Measurements from ENCODE around the gene SEL1L3.

The SEL1L3 gene

DNA sequence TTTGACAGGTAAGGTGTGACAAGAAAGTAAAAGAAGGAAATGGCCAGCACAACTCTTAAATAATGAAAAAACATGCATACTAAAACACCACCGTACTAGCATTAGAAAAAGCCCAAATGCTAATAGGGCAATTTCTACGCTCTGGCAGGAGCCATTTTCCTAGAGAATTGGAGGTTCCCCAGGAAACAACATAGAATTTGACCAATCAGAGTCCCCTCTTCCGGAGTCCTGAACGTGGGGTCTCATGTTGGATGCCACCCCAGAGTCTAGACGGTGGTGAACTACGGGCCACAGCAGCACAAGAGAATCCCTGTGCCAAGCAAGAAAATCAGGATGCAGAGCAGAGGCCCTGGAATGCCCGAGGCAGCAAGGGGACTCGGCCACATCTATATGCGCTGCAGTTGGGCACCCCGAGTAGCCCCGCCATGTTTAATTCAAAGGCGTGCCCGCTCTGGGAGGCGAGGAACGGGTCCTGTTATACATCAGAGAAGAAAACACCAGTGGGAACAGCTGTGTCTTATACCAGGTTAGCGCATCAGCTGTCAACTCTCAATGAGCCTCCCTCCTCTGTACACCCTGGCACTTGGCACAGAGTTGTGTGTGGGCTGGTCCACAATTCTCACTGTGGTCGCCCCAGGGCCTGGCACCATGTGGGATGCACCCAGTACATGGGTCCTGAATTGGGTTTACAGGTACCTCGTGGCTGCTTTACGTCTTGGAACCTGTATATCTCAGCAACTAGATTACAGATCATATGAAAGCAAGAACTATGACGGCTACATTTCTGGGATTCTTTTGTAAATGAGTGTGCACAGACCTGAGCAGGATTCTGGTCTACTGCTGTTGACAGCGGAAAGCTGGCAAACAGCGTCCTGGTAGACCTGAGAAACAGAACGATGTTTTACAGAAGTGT lies 52.1 kb downstream of the SEL1L3 start:
- no peak for DNase-seq (ENCODE audit: low read depth, low spot score)
- no peaks in the 10 kb centered on the region for H3K27me3 ChIP-seq (ENCODE audit: control insufficient read depth, insufficient read depth, low read length)
- no CpG with 5 or more reads among the region's 23 CpGs for WGBS (ENCODE audit: insufficient coverage, insufficient read length)
- H3K9me3 ChIP-seq (ENCODE audit: control insufficient read depth, insufficient read depth, low read length), result no peaks in the 10 kb centered on the region
- H3K4me1 ChIP-seq (ENCODE audit: control insufficient read depth, insufficient read depth, low read length), result peaks cover 4% of the 10 kb centered on the region; the same call in 1 of the 2 replicates
- H3K4me3 ChIP-seq (ENCODE audit: low read length), result no peak overlapping the region
- H3K27ac ChIP-seq (ENCODE audit: low read length), result no peak overlapping the region
- H3K36me3 ChIP-seq (ENCODE audit: control insufficient read depth, insufficient read depth, low read length), result no peaks in the 10 kb centered on the region; the same call in 1 of the 2 replicates

DNA sequence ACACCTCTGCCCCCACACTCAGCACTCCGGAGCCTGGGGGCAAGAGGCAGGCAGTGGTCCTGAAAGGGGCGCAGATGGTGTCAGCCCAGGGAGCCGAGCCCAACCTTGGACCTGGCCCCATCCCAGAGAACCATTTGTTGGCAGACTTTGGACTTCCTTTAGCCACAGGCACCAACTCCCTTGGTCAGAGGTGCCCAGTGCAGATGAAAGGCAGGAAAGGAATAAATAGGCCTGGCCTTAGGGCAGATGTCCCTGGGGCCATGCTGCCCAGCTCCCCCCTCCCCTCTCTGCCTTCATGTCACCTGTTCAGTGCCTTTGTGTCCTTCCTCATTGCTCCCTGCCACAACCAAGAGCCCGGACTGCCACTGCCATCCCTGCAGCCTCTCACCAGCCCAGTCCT lies 52.8 kb downstream of the SEL1L3 start:
- WGBS (ENCODE audit: insufficient coverage, insufficient read length), result no CpG with 5 or more reads among the region's 4 CpGs
- no peak overlapping the region for H3K27ac ChIP-seq (ENCODE audit: low read length)
- no peaks in the 10 kb centered on the region for H3K9me3 ChIP-seq (ENCODE audit: control insufficient read depth, insufficient read depth, low read length)
- peaks cover 4% of the 10 kb centered on the region; the same call in 1 of the 2 replicates for H3K4me1 ChIP-seq (ENCODE audit: control insufficient read depth, insufficient read depth, low read length)
- H3K27me3 ChIP-seq (ENCODE audit: control insufficient read depth, insufficient read depth, low read length), result no peaks in the 10 kb centered on the region
- no peak for DNase-seq (ENCODE audit: low read depth, low spot score)
- no peak overlapping the region for H3K4me3 ChIP-seq (ENCODE audit: low read length)
- no peaks in the 10 kb centered on the region; the same call in 1 of the 2 replicates for H3K36me3 ChIP-seq (ENCODE audit: control insufficient read depth, insufficient read depth, low read length)

DNA sequence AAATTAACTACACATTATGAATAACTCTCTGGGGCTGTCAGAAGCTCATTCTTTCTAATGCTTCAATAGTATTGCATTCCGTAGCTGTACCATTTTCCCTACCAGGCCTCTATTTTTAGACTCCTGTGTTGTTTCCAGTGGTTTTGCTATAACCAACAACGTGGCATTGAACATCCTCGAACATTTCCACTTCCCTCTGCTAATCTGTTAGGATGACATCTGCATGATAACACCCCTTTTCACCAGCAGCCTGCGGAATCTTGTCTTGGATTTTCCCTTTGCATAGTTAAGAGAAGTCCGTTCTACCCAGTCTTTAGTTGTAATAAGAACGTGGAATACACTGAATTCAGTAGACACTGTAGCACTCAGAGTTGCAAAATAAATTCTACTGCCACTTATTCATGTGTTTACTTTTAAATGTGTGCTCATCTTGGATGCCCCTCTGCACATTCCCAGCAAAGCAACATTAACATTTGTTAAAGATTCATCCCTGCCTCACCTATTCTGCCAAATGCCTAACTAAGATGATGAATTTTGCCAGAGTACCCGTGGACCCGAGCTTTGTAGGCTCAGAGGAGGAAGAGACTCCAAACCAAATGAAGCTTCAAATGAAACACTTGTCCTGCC lies 55.6 kb downstream of the SEL1L3 start:
- no peaks in the 10 kb centered on the region for H3K27me3 ChIP-seq (ENCODE audit: control insufficient read depth, insufficient read depth, low read length)
- no peaks in the 10 kb centered on the region for H3K9me3 ChIP-seq (ENCODE audit: control insufficient read depth, insufficient read depth, low read length)
- DNase-seq (ENCODE audit: low read depth, low spot score), result no peak
- no peak overlapping the region for H3K4me3 ChIP-seq (ENCODE audit: low read length)
- H3K36me3 ChIP-seq (ENCODE audit: control insufficient read depth, insufficient read depth, low read length), result no peaks in the 10 kb centered on the region; the same call in 1 of the 2 replicates
- WGBS (ENCODE audit: insufficient coverage, insufficient read length), result no CpG with 5 or more reads among the region's 8 CpGs
- H3K4me1 ChIP-seq (ENCODE audit: control insufficient read depth, insufficient read depth, low read length), result peaks cover 4% of the 10 kb centered on the region; the same call in 1 of the 2 replicates
- H3K27ac ChIP-seq (ENCODE audit: low read length), result no peak overlapping the region

DNA sequence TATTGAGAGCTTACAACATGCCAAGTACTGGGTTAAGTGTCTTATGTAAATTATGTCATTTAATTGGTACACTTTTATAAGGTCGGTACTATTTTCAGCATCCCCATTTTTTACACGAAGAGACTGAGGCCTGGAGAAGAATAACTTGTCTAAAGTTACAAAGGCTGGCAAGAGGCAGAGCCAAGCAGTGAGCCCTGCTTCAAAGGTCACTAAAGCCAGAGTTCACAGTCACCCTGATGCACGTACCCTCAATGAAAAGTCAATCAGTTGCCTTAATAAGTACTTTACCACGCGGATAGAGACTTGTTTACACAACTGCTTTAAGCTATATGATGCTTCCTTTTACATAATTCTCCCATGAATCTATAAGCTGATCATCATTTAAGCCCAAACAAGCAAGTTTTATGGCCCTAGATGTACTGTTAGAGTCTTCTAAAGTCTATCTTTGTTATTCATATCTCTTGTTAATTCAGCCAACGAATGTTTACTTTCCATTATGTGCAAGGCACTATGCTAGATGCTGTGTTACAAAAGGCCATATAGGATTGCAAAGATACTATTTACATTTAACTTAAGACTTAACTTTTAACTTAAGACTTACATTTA lies 57.4 kb downstream of the SEL1L3 start:
- WGBS (ENCODE audit: insufficient coverage, insufficient read length), result no CpG with 5 or more reads among the region's 6 CpGs
- H3K27ac ChIP-seq (ENCODE audit: low read length), result no peak overlapping the region

DNA sequence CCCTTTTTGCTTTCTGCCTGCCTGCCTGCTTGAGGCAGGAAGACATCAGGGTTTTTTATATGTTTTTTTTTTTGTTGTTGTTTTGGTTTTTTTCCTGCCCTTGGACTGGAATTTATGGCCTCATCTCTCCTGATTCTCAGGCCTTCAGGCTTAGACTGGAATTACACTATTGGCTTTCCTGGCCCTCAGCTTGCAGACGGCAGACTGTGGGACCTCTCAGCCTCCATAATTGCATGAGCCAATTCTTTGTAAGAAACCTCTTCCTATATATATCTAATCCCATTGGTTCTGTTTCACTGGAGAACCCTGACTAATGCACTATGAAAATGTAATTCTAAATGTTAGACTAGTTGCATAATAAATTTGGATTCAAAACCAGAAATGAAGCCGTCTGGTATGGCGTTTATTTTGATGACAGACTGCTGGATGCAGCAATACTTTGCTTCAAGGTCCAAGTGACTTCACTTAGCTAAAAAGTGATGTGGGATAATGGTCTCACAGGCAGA lies 59.0 kb downstream of the SEL1L3 start:
- no peak for DNase-seq (ENCODE audit: low read depth, low spot score)
- no CpG with 5 or more reads among the region's 3 CpGs for WGBS (ENCODE audit: insufficient coverage, insufficient read length)
- no peaks in the 10 kb centered on the region for H3K27me3 ChIP-seq (ENCODE audit: control insufficient read depth, insufficient read depth, low read length)
- H3K27ac ChIP-seq (ENCODE audit: low read length), result no peak overlapping the region
- H3K9me3 ChIP-seq (ENCODE audit: control insufficient read depth, insufficient read depth, low read length), result no peaks in the 10 kb centered on the region
- H3K36me3 ChIP-seq (ENCODE audit: control insufficient read depth, insufficient read depth, low read length), result peaks cover 5% of the 10 kb centered on the region; the same call in 1 of the 2 replicates
- peaks cover 4% of the 10 kb centered on the region; the same call in 1 of the 2 replicates for H3K4me1 ChIP-seq (ENCODE audit: control insufficient read depth, insufficient read depth, low read length)
- no peak overlapping the region for H3K4me3 ChIP-seq (ENCODE audit: low read length)

More for the DNA sequence above, 57.4 kb downstream of the SEL1L3 start:
- no peaks in the 10 kb centered on the region for H3K27me3 ChIP-seq (ENCODE audit: control insufficient read depth, insufficient read depth, low read length)
- H3K9me3 ChIP-seq (ENCODE audit: control insufficient read depth, insufficient read depth, low read length), result no peaks in the 10 kb centered on the region
- no peak for DNase-seq (ENCODE audit: low read depth, low spot score)
- H3K36me3 ChIP-seq (ENCODE audit: control insufficient read depth, insufficient read depth, low read length), result no peaks in the 10 kb centered on the region; the same call in 1 of the 2 replicates
- no peak overlapping the region for H3K4me3 ChIP-seq (ENCODE audit: low read length)
- peaks cover 4% of the 10 kb centered on the region; the same call in 1 of the 2 replicates for H3K4me1 ChIP-seq (ENCODE audit: control insufficient read depth, insufficient read depth, low read length)

DNA sequence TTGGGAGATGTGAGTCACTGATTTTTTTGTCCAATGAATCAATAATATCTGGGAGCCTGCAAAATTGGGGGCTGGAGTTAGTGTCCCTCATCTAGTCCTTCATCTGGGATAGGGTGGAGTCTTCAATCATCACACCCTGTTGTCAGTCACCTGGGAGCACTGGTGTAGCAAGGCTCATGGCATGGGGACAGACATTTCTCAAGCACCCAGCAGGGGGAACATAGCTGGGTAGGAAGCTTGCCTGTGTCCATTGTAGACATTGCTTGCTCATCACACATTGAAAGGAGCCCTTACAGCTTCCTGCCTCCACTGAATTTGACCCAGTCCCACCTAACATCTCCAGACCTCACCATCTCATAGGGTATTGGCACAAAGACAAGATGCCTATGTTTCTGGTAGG lies 61.2 kb downstream of the SEL1L3 start:
- no peak overlapping the region for H3K27ac ChIP-seq (ENCODE audit: low read length)
- H3K4me3 ChIP-seq (ENCODE audit: low read length), result no peak overlapping the region
- H3K36me3 ChIP-seq (ENCODE audit: control insufficient read depth, insufficient read depth, low read length), result peaks cover 8% of the 10 kb centered on the region; the same call in 1 of the 2 replicates
- 0 out of 2 replicates have a peak, but pooled peaks cover 3% of the 10 kb centered on the region for H3K4me1 ChIP-seq (ENCODE audit: control insufficient read depth, insufficient read depth, low read length)
- H3K9me3 ChIP-seq (ENCODE audit: control insufficient read depth, insufficient read depth, low read length), result no peaks in the 10 kb centered on the region
- H3K27me3 ChIP-seq (ENCODE audit: control insufficient read depth, insufficient read depth, low read length), result no peaks in the 10 kb centered on the region
- DNase-seq (ENCODE audit: low read depth, low spot score), result no peak

DNA sequence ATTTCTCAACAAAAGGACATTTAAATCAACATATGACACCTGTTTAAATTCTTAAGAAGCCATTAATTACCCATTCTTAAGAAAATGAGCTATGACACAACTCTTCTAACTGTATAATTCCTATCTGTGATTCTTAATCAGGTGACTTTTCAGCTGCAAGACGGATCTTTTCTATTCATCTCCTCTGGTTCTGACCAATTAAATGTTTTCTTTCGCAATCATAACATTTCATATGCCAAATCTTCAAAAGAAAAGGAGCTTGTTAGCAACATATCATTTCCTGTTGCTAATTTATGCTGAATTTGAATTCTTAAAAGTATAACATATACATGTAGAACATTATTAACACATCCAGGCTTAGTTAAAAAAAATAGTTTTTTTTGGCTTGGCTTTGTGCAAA lies 62.5 kb downstream of the SEL1L3 start:
- WGBS (ENCODE audit: insufficient coverage, insufficient read length), result no CpG with 5 or more reads among the region's 2 CpGs
- H3K36me3 ChIP-seq (ENCODE audit: control insufficient read depth, insufficient read depth, low read length), result peaks cover 10% of the 10 kb centered on the region; the same call in 1 of the 2 replicates
- H3K27me3 ChIP-seq (ENCODE audit: control insufficient read depth, insufficient read depth, low read length), result no peaks in the 10 kb centered on the region
- H3K27ac ChIP-seq (ENCODE audit: low read length), result no peak overlapping the region
- peaks cover 2% of the 10 kb centered on the region; the same call in 1 of the 2 replicates for H3K4me1 ChIP-seq (ENCODE audit: control insufficient read depth, insufficient read depth, low read length)
- no peaks in the 10 kb centered on the region for H3K9me3 ChIP-seq (ENCODE audit: control insufficient read depth, insufficient read depth, low read length)
- DNase-seq (ENCODE audit: low read depth, low spot score), result no peak
- no peak overlapping the region for H3K4me3 ChIP-seq (ENCODE audit: low read length)

DNA sequence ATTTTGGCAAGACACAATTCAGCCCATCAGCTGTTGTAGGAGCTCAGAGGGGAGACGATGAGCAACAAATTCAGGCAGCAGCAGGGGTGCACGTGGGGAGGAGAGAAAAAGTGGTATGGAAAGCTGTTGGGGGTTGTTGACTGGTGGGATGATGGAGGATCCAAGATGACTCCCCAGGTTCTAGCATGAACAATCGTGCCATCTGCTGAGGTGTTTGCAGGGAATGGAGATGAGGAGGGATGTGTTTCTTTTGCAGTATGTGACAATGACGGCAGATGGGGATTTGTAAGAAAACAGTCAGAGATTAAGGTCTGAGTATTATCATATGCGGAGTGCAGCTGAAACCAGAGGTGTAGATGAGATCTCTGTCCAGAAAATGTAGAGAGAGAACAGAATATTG lies 63.3 kb downstream of the SEL1L3 start:
- no peak for DNase-seq (ENCODE audit: low read depth, low spot score)
- Histone ChIP-seq H3K36me3 (ENCODE audit: control insufficient read depth, insufficient read depth, low read length) (peaks cover 10% of the 10 kb centered on the region; the same call in 1 of the 2 replicates), H3K4me1 (ENCODE audit: control insufficient read depth, insufficient read depth, low read length) (peaks cover 2% of the 10 kb centered on the region; the same call in 1 of the 2 replicates), H3K27ac (ENCODE audit: low read length) (no peak overlapping the region), H3K4me3 (ENCODE audit: low read length) (no peak overlapping the region), H3K9me3 (ENCODE audit: control insufficient read depth, insufficient read depth, low read length) (no peaks in the 10 kb centered on the region), H3K27me3 (ENCODE audit: control insufficient read depth, insufficient read depth, low read length) (no peaks in the 10 kb centered on the region)
- no CpG with 5 or more reads among the region's 5 CpGs for WGBS (ENCODE audit: insufficient coverage, insufficient read length)

DNA sequence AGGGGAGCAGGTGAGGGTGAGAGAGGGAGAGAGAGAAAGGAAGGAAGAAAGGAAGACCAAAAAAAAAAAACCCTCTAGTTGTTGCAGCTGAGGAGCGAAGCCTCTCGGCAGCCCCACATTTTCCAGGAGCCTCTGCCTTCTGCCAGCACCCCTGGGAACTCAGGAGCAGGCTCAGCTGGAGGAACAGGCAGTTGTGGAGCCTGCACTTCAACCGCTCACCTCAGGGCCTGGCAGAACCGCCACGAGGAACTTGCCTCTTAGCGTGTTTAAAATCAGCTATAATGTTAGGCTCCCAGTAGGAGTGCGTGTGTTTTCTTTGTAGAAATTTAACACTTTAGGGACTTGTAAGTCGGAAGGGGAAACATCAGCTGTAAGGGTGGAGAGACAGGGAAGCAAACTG lies 65.7 kb downstream of the SEL1L3 start:
- Histone ChIP-seq H3K9me3 (ENCODE audit: control insufficient read depth, insufficient read depth, low read length) (no peaks in the 10 kb centered on the region), H3K4me3 (ENCODE audit: low read length) (no peak overlapping the region), H3K27ac (ENCODE audit: low read length) (no peak overlapping the region), H3K27me3 (ENCODE audit: control insufficient read depth, insufficient read depth, low read length) (no peaks in the 10 kb centered on the region), H3K36me3 (ENCODE audit: control insufficient read depth, insufficient read depth, low read length) (peaks cover 10% of the 10 kb centered on the region; the same call in 1 of the 2 replicates), H3K4me1 (ENCODE audit: control insufficient read depth, insufficient read depth, low read length) (peaks cover 2% of the 10 kb centered on the region; the same call in 1 of the 2 replicates)
- no CpG with 5 or more reads among the region's 8 CpGs for WGBS (ENCODE audit: insufficient coverage, insufficient read length)
- DNase-seq (ENCODE audit: low read depth, low spot score), result no peak
